ENCODE results near the gene C19orf33. TPM values are rescaled to one million over a fixed set of nuclear protein-coding genes. Genes with fewer than 3 reads are reported as not detected.

C19orf33 gene
- total RNA-seq, 1 experiment from 2014 or later = 100 TPM

DNA sequence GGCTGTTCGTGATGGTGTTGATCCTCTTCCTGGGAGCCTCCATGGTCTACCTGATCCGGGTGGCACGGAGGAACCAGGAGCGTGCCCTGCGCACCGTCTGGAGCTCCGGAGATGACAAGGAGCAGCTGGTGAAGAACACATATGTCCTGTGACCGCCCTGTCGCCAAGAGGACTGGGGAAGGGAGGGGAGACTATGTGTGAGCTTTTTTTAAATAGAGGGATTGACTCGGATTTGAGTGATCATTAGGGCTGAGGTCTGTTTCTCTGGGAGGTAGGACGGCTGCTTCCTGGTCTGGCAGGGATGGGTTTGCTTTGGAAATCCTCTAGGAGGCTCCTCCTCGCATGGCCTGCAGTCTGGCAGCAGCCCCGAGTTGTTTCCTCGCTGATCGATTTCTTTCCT is 12.2 kb upstream of the C19orf33 start:
- ChIA-PET POLR2A (ENCODE audit: unreplicated experiment) (no interaction called here), CTCF (interaction anchor here (0.6 to 0.7 kb wide), 2 partner anchors 23 to 1050 kb away, joined by 4 to 7 read pairs; partner anchors contain the start of gene SAMD4B)
- Histone ChIP-seq H3K36me3 (ENCODE audit: low read depth) (peaks cover 32% of the 10 kb centered on the region), H3K9me3 (ENCODE audit: insufficient read depth, low read depth) (no peaks in the 10 kb centered on the region), H3K79me2 (ENCODE audit: low read depth) (peaks cover 55% of the 10 kb centered on the region), H3K27me3 (ENCODE audit: insufficient read depth, low read depth) (no peaks in the 10 kb centered on the region), H3K27ac (peak overlapping the region; percentile 75; the same call in 1 of the 2 replicates), H2AFZ (no peak overlapping the region), H4K20me1 (ENCODE audit: insufficient read depth) (peaks cover 55% of the 10 kb centered on the region), H3K4me1 (replicated peaks; ENCODE audit: insufficient read depth) (peaks cover 49% of the 10 kb centered on the region), H3K4me3 (no peak overlapping the region), H3F3A (ENCODE audit: insufficient read depth, low read depth) (peaks cover 90% of the 10 kb centered on the region), H3K9me2 (ENCODE audit: insufficient read depth) (no peaks in the 10 kb centered on the region), H3K4me2 (0 out of 2 replicates have a peak overlapping the region, but pooled peaks have one; percentile 60)
- intact Hi-C loops (cut with micrococcal nuclease; ENCODE audit: unreplicated experiment) = loop anchor here (1.0 to 2.0 kb wide), 3 partner anchors 13 to 43 kb away; partner anchors contain the start of genes C19orf33, CATSPERG and SPINT2
- TSS peak; percentile 40 for BruUV-seq (replicated peaks)
- no peak for DNase-seq
- TF ChIP-seq, protein P1, sequence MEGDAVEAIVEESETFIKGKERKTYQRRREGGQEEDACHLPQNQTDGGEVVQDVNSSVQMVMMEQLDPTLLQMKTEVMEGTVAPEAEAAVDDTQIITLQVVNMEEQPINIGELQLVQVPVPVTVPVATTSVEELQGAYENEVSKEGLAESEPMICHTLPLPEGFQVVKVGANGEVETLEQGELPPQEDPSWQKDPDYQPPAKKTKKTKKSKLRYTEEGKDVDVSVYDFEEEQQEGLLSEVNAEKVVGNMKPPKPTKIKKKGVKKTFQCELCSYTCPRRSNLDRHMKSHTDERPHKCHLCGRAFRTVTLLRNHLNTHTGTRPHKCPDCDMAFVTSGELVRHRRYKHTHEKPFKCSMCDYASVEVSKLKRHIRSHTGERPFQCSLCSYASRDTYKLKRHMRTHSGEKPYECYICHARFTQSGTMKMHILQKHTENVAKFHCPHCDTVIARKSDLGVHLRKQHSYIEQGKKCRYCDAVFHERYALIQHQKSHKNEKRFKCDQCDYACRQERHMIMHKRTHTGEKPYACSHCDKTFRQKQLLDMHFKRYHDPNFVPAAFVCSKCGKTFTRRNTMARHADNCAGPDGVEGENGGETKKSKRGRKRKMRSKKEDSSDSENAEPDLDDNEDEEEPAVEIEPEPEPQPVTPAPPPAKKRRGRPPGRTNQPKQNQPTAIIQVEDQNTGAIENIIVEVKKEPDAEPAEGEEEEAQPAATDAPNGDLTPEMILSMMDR (conservative IDR thresholded peaks at IDR 0.05) = no peak
- TF ChIP-seq EZH2 (IDR thresholded peaks at IDR 0.05; ENCODE audit: low read depth) = no peak

DNA sequence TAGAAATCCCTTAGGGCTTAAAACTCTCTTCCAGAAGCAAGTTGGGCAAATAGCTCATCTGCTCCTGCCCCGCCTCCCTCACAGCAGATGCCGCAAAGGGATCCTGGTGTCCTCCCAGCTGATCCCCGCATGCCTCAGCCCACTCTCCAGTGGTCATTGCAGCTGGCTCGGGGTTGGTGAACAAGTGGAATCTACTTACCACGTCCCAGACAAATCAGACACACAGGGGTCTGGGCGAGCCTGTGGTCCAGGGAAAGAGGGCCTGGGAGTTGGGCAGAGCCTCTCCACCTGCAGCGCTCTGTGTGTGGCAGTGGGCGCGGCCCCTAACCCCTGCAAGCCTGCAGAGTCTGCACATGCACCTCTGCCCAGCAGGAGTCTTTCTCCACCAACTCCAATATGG is 10.8 kb upstream of the C19orf33 start:
- no peak overlapping the region for H2AFZ ChIP-seq
- TF ChIP-seq, protein P1 (conservative IDR thresholded peaks at IDR 0.05) = no peak
- no peak for TF ChIP-seq EZH2 (IDR thresholded peaks at IDR 0.05; ENCODE audit: low read depth)
- peaks cover 41% of the 10 kb centered on the region for H4K20me1 ChIP-seq (ENCODE audit: insufficient read depth)
- no peak overlapping the region for H3K4me2 ChIP-seq
- H3K4me3 ChIP-seq = no peak overlapping the region
- ChIA-PET CTCF (no interaction called here), POLR2A (ENCODE audit: unreplicated experiment) (no interaction called here)
- no peak for DNase-seq
- H3K27me3 ChIP-seq (ENCODE audit: insufficient read depth, low read depth) = no peaks in the 10 kb centered on the region
- peaks cover 31% of the 10 kb centered on the region for H3K36me3 ChIP-seq (ENCODE audit: low read depth)
- peaks cover 62% of the 10 kb centered on the region for H3K4me1 ChIP-seq (replicated peaks; ENCODE audit: insufficient read depth)
- H3K79me2 ChIP-seq (ENCODE audit: low read depth) = peaks cover 47% of the 10 kb centered on the region
- intact Hi-C loops (cut with micrococcal nuclease; ENCODE audit: unreplicated experiment) = no loop called here
- BruUV-seq (replicated peaks) = no TSS peak
- H3K9me3 ChIP-seq (ENCODE audit: insufficient read depth, low read depth) = no peaks in the 10 kb centered on the region
- no peaks in the 10 kb centered on the region for H3K9me2 ChIP-seq (ENCODE audit: insufficient read depth)
- peaks cover 93% of the 10 kb centered on the region for H3F3A ChIP-seq (ENCODE audit: insufficient read depth, low read depth)
- H3K27ac ChIP-seq = no peak overlapping the region

DNA sequence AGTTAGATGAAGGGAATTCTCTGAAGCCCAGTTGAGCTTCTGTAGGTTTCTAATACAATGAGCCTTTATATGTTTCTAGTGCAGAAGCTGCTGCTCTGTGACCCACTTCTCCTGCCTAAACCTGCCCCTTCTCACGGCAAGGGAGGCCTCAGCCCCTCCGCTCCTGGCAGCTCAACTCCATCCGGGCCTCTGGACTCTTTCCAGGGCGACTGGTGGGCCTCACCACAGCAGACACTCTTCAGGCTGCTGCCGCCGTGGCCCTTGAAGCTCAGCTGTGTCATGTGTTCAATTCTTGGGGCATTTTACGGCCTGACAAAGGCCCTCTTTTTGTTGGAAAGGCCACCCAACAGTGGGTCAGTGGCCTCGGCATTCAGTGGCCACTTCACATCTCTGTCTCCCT is 10.0 kb upstream of the C19orf33 start:
- TF ChIP-seq, protein P1 (conservative IDR thresholded peaks at IDR 0.05) = no peak
- no peak for TF ChIP-seq EZH2 (IDR thresholded peaks at IDR 0.05; ENCODE audit: low read depth)
- Histone ChIP-seq H3K27ac (0 out of 2 replicates have a peak overlapping the region, but pooled peaks have one; percentile 11), H3K36me3 (ENCODE audit: low read depth) (peaks cover 23% of the 10 kb centered on the region), H3K4me2 (no peak overlapping the region), H3F3A (ENCODE audit: insufficient read depth, low read depth) (peaks cover 93% of the 10 kb centered on the region), H3K9me3 (ENCODE audit: insufficient read depth, low read depth) (no peaks in the 10 kb centered on the region), H2AFZ (no peak overlapping the region), H3K9me2 (ENCODE audit: insufficient read depth) (no peaks in the 10 kb centered on the region), H3K27me3 (ENCODE audit: insufficient read depth, low read depth) (no peaks in the 10 kb centered on the region), H3K4me3 (no peak overlapping the region), H3K79me2 (ENCODE audit: low read depth) (peaks cover 41% of the 10 kb centered on the region), H4K20me1 (ENCODE audit: insufficient read depth) (peaks cover 33% of the 10 kb centered on the region), H3K4me1 (replicated peaks; ENCODE audit: insufficient read depth) (peaks cover 62% of the 10 kb centered on the region)
- no TSS peak for BruUV-seq (replicated peaks)
- ChIA-PET POLR2A (ENCODE audit: unreplicated experiment) (interaction anchor here (0.6 kb wide), 1 partner anchor 387 kb away, joined by 4 read pairs; no protein-coding TSS in a partner anchor), CTCF (no interaction called here)
- no peak for DNase-seq
- intact Hi-C loops (cut with micrococcal nuclease; ENCODE audit: unreplicated experiment) = no loop called here
